Psoas muscle (tissue), 8 donors: ENCODE results near the gene L1CAM. TPM values are rescaled to one million over a fixed set of nuclear protein-coding genes. Genes with fewer than 3 reads are reported as not detected.

Source experiments
- ATAC-seq, 4 donors: fragments of 200-7000 bp; cut with Tn5 transposase; one replicate each; pipeline ENCODE4 v1.9.1; 2020; ENCODE audit warnings: moderate library complexity in 3 of 4, mild to moderate bottlenecking in 2 of 4
- DNase-seq, 2 donors: peaks; one replicate each; pipeline ENCODE4 v3.0.0-alpha.2; 2020
- H3K27ac ChIP-seq: fragments of 200-600 bp; one replicate; pipeline ENCODE4 v1.8.0; 2022
- H3K27me3 ChIP-seq, 3 donors: fragments of 200-600 bp in 1 of 3; one replicate each; pipeline versions ENCODE4 v1.6.1 to v1.8.0; 2013 to 2022; ENCODE audit warnings: low read length in 2 of 3, mild to moderate bottlenecking in 2 of 3, moderate library complexity in 1 of 3; ENCODE audit not compliant: insufficient read depth in 3 of 3
- H3K36me3 ChIP-seq, 2 donors: fragments of 200-600 bp in 1 of 2; one replicate each; pipeline versions ENCODE4 v1.6.1 to v1.8.0; 2013 to 2022; ENCODE audit warnings: low read depth in 1 of 2, mild to moderate bottlenecking in 1 of 2, moderate library complexity in 1 of 2; ENCODE audit not compliant: insufficient read depth in 1 of 2
- H3K4me1 ChIP-seq: fragments of 200-600 bp; one replicate; pipeline ENCODE4 v1.8.0; 2022
- H3K4me3 ChIP-seq: fragments of 200-600 bp; one replicate; pipeline ENCODE4 v1.8.0; 2022; ENCODE audit warnings: mild to moderate bottlenecking
- H3K9me3 ChIP-seq: fragments of 200-600 bp; one replicate; pipeline ENCODE4 v1.8.0; 2022
- CTCF ChIP-seq: fragments of 200-600 bp; IDR thresholded peaks from one replicate; pipeline ENCODE4 v1.8.0; 2022; ENCODE audit warnings: antibody characterized with exemption
- WGBS, 3 donors: extraction: QIAGEN DNeasy Blood & Tissue Kit; methylation state at CpG; one replicate each; pipeline versions ENCODE4 v1.1.6 to v1.1.7; 2013; 5-methylcytosine and 5-hydroxymethylcytosine counted together
- intact Hi-C, 2 donors: fragments of 100-400 bp; cut with DNase I; formaldehyde crosslinking; loops; one replicate each; pipeline versions ENCODE4 v1.11.0 to v1.14.2; 2022
- long read RNA-seq, 2 donors: library from polyadenylated mRNA; unstranded; transcript quantifications; one replicate each; pipeline ENCODE4 v2.0.0, GENCODE V29; 2021
- polyA plus RNA-seq, 3 donors: library from polyadenylated mRNA; stranded (reverse); fragments of 200-250 nt; gene quantifications; one replicate each; pipeline ENCODE4 v1.2.3, GENCODE V29; 2013
- total RNA-seq, 4 donors: library from RNA; stranded (reverse); fragmentation: NEBNext Ultra II Directional in 2 of 4; extraction: Animal tissue kit (Norgen Biotek cat#: 25700) in 2 of 4; gene quantifications; one replicate each; pipeline versions ENCODE4 v1.2.1 to v1.2.4, GENCODE V29; 2021 to 2023
- donor health status: healthy with polysubstance abuse.
- donor health status: DM: no; HTN: no; CAD: no; lungs with moderate emphysema.
- donor health status: Bipolar disorder and iron deficiency.
- donor health status: healthy.
- donor health status: DM: yes; HTN: yes; CAD: no.
- donor health status: DM: no; HTN: no; CAD: no.
- donor health status: DM: no; HTN: no; CAD: no.
- donor health status: DM: yes; HTN: yes; CAD: no.

Gene L1CAM
- total RNA-seq (1 to 10 TPM in 2 of 4 donors, under 1 TPM in 2; 0.22 to 1.5 (median 0.90) TPM), polyA plus RNA-seq (under 1 TPM; 0.36 to 0.46 (median 0.39) TPM)
- long read RNA-seq, donor 1: 0 reads
- long read RNA-seq, donor 2: 0 reads

GRCh38 chrX:153885968-153886903 is at the start of gene L1CAM:
Gene L1CAM, minus strand, starts transcription at chrX:153886173. Its CDS starts 10,337 bp downstream, at chrX:153875836.
- TF ChIP-seq CTCF: no peak
- H3K4me3 ChIP-seq: no peak within 1 kb of the TSS
- no peaks in the 10 kb centered on the region for H3K4me1 ChIP-seq
- WGBS, 3 donors: 5 to 40% (median 25%) methylated on average over 1 to 68 of the region's 94 CpGs
- H3K9me3 ChIP-seq: no peaks in the 10 kb centered on the region
- ATAC-seq (no peak), DNase-seq (no peak)
- intact Hi-C loops: no loop called here
- peaks cover 0 to 76% (median 12%) of the 10 kb centered on the region in 3 donors for H3K27me3 ChIP-seq
- no peak within 1 kb of the TSS for H3K27ac ChIP-seq
- no peaks in the 10 kb centered on the region for H3K36me3 ChIP-seq

GRCh38 chrX:153935326-153935851 is 49.4 kb upstream of the L1CAM start:
- DNase-seq (no peak), ATAC-seq (peak; percentile 3 to 11 (median 6))
- Histone ChIP-seq H3K27me3 (no peaks in the 10 kb centered on the region), H3K4me3 (peak overlapping the region; percentile 80), H3K36me3 (peaks cover 0 to 35% of the 10 kb centered on the region in 2 donors), H3K27ac (peak overlapping the region; percentile 50), H3K9me3 (no peaks in the 10 kb centered on the region), H3K4me1 (peaks cover 15% of the 10 kb centered on the region)
- 13 to 38% (median 19%) methylated on average over 17 to 27 of the region's 32 CpGs for WGBS, 3 donors
- no peak for TF ChIP-seq CTCF
- intact Hi-C loops: no loop called here

GRCh38 chrX:153934762-153935325 is 48.9 kb upstream of the L1CAM start, which contains the start of gene NAA10:
Gene NAA10, minus strand, starts transcription at chrX:153935037. Its CDS starts 133 bp downstream, at chrX:153934904.
- Histone ChIP-seq H3K27ac (peak within 1 kb of the TSS; percentile 81), H3K9me3 (no peaks in the 10 kb centered on the region), H3K36me3 (peaks cover 0 to 41% of the 10 kb centered on the region in 2 donors), H3K4me3 (peak within 1 kb of the TSS; percentile 80), H3K4me1 (peaks cover 15% of the 10 kb centered on the region), H3K27me3 (no peaks in the 10 kb centered on the region)
- peak; percentile 96 to 97 (median 96) for ATAC-seq
- intact Hi-C loops: no loop called here
- 1 to 4% methylated on average over 47 to 72 of the region's 87 CpGs; no CpG with 5 or more reads in 1 of the 3 donors for WGBS, 3 donors
- no peak for TF ChIP-seq CTCF
- DNase-seq: peak; percentile 84 to 90

GRCh38 chrX:153934148-153934761 is 48.3 kb upstream of the L1CAM start:
- Histone ChIP-seq H3K9me3 (no peaks in the 10 kb centered on the region), H3K27me3 (no peaks in the 10 kb centered on the region), H3K27ac (peak overlapping the region; percentile 81), H3K4me1 (peaks cover 16% of the 10 kb centered on the region), H3K36me3 (peaks cover 3 to 46% of the 10 kb centered on the region in 2 donors), H3K4me3 (peak overlapping the region; percentile 80)
- DNase-seq (no peak), ATAC-seq (peak in 3 of 4 donors; percentile 1 to 55 (median 9))
- 2 to 16% (median 4%) methylated on average over 11 to 33 of the region's 33 CpGs for WGBS, 3 donors
- no peak for TF ChIP-seq CTCF
- intact Hi-C loops: no loop called here
